DOHH2 (cell line): Measurements from ENCODE around the gene ILF2.

ENCODE experiments used
- CTCF ChIP-seq: fragments of 200-600 bp; sonication (generic); IDR thresholded peaks from one replicate; pipeline ENCODE4 v1.5.1; 2014; ENCODE audit warnings: antibody characterized with exemption, mild to moderate bottlenecking, low read depth, low read length; ENCODE audit not compliant: poor library complexity, severe bottlenecking
- EZH2phosphoT487 ChIP-seq: fragments of 200-600 bp; sonication (generic); IDR thresholded peaks from 2 replicates; pipeline ENCODE4 v1.6.1; 2017; ENCODE audit warnings: borderline replicate concordance, mild to moderate bottlenecking, antibody characterized with exemption, low read length, moderate library complexity, mixed read lengths

GRCh38 chr1:153697191-153698019, 26.6 kb upstream of the ILF2 start:
- TF ChIP-seq CTCF, result no peak
- no peak for TF ChIP-seq EZH2phosphoT487
